ENCODE measurements around the gene DZIP3.

DZIP3 gene, protein sequence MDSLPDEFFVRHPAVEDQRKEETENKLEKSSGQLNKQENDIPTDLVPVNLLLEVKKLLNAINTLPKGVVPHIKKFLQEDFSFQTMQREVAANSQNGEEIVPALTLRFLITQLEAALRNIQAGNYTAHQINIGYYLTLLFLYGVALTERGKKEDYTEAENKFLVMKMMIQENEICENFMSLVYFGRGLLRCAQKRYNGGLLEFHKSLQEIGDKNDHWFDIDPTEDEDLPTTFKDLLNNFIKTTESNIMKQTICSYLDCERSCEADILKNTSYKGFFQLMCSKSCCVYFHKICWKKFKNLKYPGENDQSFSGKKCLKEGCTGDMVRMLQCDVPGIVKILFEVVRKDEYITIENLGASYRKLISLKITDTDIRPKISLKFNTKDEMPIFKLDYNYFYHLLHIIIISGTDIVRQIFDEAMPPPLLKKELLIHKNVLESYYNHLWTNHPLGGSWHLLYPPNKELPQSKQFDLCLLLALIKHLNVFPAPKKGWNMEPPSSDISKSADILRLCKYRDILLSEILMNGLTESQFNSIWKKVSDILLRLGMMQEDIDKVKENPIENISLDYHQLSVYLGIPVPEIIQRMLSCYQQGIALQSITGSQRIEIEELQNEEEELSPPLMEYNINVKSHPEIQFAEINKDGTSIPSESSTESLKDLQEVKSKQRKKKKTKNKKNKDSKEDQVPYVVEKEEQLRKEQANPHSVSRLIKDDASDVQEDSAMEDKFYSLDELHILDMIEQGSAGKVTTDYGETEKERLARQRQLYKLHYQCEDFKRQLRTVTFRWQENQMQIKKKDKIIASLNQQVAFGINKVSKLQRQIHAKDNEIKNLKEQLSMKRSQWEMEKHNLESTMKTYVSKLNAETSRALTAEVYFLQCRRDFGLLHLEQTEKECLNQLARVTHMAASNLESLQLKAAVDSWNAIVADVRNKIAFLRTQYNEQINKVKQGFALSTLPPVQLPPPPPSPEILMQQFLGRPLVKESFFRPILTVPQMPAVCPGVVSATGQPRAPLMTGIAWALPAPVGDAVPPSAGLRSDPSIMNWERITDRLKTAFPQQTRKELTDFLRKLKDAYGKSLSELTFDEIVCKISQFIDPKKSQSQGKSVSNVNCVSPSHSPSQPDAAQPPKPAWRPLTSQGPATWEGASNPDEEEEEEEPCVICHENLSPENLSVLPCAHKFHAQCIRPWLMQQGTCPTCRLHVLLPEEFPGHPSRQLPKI

DNA sequence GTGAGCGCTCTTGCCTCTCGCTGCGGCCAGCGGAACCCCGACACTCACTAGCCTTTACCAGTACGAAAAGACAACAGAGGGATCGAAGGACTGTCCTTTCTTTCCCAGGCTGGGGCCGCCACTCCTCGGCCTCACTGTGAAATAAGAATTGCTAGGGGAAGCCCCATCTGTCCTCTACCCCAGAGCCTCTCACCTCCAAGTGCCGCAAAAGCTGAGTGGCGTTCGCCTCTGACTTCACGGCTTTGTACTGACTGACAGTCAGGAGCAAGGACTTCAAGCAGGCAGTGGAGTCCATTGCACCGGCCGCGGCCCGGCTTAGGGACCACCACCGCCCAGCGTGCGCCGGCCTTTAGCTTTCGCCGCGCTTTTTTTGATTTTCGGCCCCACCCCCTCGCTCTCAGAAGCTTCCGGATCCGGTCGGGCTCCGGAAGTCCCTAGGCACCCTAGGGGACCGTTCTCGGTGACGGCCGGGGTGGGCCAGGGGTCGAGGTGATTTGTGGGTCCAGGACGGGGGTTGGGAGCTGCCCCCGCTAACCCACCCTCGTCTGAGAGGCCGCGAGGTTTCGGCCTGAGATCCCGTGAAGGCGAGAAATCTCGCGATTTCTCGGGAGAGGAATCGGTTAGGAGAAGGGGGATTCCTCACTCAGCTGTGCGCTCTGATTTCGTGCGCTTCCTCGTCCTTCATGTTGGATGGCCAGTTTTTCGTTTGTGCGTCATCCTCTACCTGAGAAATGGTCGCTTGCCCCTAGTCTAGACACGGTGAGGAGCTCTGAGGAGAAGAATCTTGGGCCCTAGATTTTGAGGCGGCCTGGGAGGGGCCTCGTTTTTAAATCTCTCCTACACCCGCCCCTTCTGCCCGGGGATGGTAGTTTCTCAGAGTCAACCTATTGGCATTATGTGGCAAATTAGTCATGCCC is at the start of gene DZIP3, which contains the start of gene CIP2A:
DZIP3 (plus strand) TSS at position 642 of the 917 bp plus-strand sequence. CDS start 15,685 bp downstream, outside the sequence.
CIP2A (minus strand) TSS at position 358 of the 917 bp plus-strand sequence; CDS start at position 295, 63 bp downstream.
- DNase-seq (ENCODE audit: low read depth in 2 of 2): peak; percentile 62 to 69

DNA sequence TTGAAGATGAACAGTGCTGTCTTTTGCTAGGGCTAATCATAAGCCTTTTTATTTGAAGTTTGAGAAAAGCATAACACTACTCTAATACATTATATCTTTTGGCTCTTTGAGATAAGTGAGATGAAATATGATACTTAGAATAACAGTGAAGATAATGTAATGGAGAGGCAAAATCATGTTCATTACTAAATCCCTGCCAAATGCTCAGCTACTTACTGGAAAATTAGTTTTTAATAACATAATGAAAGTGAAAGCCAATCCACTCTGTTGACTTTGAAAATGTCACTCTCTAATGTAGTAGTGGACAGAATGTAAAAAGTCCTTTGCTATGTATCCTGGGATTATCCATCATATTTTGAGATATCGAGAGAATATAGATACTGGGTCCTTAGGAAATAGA is 43.3 kb upstream of the DZIP3 start:
- no peak for DNase-seq (ENCODE audit: low read depth in 2 of 2)

DNA sequence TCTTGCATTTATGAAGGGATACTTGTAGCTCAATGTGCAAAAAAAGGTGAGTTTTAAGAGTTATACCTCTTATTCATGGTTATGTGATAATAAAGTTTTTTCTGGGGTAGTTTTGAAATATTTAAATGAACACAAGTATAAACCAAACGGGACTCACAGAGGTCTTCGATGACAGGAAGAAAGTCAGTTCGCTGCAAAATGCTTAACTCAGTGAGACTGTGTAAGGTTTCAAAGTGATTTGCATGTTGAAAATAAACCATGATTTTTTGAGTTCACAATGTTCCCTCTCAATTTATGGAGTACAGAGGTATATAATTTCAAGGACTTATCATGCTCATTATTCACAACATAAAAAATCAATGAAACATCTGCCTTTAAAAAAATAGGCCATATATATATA is 42.8 kb upstream of the DZIP3 start:
- DNase-seq (ENCODE audit: low read depth in 2 of 2): no peak

DNA sequence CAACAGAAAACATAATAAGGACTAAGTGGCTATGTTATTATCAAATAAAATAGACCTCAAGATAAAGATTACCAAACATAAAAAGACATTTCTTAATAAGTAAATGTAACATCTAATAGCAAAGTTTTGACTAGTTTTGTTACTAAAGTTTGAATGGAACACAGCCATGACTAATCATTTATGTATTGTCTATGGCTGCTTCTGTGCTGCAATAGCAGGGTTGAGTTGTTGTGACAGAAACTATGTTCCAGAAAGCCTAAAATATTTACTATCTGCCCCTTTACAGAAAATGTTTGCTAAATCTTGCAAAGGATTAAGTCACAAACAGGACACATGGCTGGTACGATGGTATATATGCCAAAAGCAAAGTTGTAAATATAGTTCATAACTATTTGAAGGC is 41.2 kb upstream of the DZIP3 start:
- no peak for DNase-seq (ENCODE audit: low read depth in 2 of 2)

- DNase-seq (ENCODE audit: low read depth in 2 of 2): no peak
These were observed 40.6 kb upstream of the DZIP3 start for GRCh38 chr3:108548886-108549285.

DNA sequence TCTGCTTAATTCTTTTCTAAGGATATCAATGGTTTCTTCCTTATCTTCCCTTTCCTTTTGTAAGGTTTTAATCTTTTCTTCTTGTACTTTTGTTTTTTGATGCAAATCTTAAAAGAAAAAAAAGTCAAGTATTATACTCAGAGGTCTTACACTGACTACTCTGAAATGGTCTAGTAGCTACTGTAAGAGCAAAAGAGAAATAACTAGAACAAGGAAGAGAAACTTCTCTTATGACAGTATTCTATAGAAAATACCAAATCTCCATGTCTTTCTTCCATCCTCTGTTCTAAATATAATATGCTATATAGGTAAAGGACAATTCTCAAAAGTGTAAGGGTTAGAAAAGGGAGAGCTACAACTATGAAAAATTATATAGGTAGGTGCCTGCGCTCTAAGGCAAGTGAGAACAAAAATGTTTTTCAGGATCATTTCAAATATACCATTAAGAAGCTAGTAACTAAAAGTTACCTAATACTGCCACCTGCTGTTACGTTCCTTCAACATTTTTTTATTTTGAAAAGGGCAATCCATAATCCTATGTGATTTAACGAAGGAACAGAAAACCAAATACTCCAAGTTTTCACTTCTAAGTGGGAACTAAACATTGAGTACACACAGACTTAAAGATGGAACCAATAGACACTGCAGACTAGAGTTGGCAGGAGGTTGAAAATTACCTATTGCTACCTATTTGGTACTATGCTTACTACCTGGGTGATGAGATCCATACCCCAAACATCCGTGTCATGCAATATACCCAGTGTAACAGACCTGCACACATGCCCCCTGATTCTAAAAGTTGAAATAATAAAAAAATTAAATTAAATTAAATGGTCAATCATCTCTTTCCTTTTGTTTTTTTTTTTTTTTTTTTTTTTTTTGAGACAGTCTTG is 37.0 kb upstream of the DZIP3 start:
- no peak for DNase-seq (ENCODE audit: low read depth in 2 of 2)

- DNase-seq (ENCODE audit: low read depth in 2 of 2): no peak
These were observed 35.3 kb upstream of the DZIP3 start for GRCh38 chr3:108554229-108554628.

DNA sequence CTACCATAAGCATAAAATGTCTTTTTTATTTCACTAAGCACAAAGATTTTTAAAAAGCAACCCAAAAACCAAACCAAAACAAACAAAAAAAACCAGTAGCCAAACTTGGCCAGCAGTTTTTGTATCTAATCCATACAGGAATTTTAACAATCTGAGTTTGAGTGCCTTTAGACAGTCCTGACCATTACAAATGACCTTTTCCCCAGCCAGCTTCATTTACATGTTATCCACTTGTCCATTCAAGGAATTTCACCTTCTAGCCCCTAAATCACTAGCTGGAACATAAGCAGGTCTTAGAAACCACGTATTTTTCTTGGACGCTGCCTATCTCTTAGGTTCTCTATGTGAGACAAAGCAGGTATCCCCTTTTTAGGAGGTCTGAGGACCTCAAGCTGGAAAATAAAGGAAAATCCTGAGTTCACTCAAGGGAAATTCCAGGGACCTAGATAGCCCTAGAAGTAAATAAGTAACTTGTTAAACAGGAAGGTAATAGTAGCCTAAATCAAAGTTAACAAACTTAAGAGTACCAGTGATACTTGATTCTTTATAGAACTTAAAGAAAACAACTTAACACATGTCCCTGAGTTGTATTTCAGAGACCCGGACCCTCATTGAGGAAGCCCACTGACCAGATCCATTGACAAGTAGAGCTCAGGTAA is 34.5 kb upstream of the DZIP3 start:
- DNase-seq (ENCODE audit: low read depth in 2 of 2): no peak

- DNase-seq (ENCODE audit: low read depth in 2 of 2): no peak
These were observed 33.4 kb upstream of the DZIP3 start for GRCh38 chr3:108555966-108556581.

- no peak for DNase-seq (ENCODE audit: low read depth in 2 of 2)
These were observed 27.0 kb upstream of the DZIP3 start for GRCh38 chr3:108562565-108562964.

DNA sequence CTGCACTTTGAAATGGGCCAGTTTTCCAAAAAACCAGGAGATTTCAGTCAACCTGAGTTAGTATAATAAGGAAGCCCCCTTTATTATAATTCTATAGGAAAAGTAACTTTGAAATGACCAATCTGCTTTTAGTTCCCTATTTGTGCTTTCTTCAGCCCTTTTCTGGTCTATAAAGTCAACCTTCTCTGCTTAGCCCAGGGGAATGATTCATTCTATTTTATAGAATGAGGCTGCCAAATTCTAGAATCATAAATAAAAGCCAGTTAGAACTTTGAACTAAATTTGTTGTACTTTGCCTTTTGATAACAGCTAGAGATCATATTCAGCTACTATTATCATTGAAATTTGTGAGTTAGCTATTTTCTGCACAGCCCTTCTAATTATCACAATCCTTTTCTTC is 25.0 kb upstream of the DZIP3 start:
- no peak for DNase-seq (ENCODE audit: low read depth in 2 of 2)

GRCh38 chr3:108565506-108565905 is 24.0 kb upstream of the DZIP3 start:
- DNase-seq (ENCODE audit: low read depth in 2 of 2): no peak

GRCh38 chr3:108566599-108566998 is 22.9 kb upstream of the DZIP3 start:
- no peak for DNase-seq (ENCODE audit: low read depth in 2 of 2)

DNA sequence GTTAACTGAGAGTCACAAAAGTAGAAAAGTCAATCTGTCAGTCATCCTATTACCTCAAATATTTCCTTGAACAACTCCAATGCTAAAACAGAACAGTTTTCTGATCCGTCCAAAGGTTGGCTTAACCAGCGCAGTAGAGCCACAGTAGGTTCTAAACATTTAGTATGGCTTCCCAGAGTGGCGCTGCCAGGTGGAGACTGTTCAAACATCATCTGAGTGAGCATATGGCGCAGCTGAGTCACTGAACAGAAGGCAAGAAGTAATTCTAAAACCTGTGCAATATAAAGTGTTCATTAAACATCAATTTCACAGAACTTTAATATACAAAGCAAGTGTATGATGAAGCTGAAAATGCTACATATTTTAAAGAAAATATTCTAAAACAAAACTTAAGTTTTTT is 20.2 kb upstream of the DZIP3 start:
- DNase-seq (ENCODE audit: low read depth in 2 of 2): no peak

- no peak for DNase-seq (ENCODE audit: low read depth in 2 of 2)
These were observed 11.5 kb upstream of the DZIP3 start for GRCh38 chr3:108578064-108578463.

GRCh38 chr3:108588601-108589000 is 921 bp upstream of the DZIP3 start:
- no peak for DNase-seq (ENCODE audit: low read depth in 2 of 2)

DNA sequence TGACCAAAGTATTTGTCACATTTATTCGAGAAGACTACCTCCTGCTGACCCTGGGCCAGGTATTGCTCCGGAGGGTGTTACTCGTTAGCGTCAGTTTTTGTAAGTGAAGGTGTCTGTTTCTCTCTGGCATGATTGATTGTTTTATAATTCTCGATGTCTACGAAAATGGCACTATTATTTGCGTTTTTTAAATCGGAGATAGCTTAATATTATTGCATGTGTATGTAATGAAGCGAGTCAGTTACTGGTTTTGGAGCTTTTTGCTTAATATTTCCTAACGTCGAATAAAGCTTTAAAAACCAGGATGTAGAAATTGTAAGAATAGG is 439 bp downstream of the DZIP3 start:
- no peak for DNase-seq (ENCODE audit: low read depth in 2 of 2)

DNA sequence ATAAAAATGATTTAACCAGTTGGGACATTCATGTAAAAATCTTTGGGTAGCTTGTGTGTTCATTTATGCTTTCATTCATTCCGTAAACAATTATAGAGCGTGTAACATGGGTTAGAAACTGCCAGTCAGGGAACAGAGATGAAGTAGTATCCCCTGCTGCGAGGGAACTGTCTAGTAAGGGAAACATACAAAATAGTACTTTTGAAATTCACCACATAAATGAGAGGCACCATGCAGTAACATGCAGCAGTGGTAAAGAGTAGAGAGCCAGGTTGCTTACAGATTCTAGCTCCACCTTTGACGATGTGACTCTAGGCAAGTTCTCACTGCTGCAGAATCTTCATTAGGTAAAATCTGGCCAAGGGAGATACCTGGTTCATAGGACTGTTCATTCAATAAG is 938 bp downstream of the DZIP3 start:
- DNase-seq (ENCODE audit: low read depth in 2 of 2): no peak

- DNase-seq (ENCODE audit: low read depth in 2 of 2): no peak
These were observed 5.8 kb downstream of the DZIP3 start for GRCh38 chr3:108595321-108595720.
